WTC11 (cell line): ENCODE results near the gene GRM3.

Experiments
- CBFB ChIP-seq: sonication (generic); formaldehyde crosslinking; IDR thresholded peaks from 2 replicates; pipeline ENCODE4 v1.8.1; 2022; ENCODE audit warnings: mild to moderate bottlenecking, low read depth, missing genetic modification reagents
- CREM ChIP-seq: sonication (generic); formaldehyde crosslinking; IDR thresholded peaks from 2 replicates; pipeline ENCODE4 v1.8.1; 2022; ENCODE audit warnings: mild to moderate bottlenecking, missing genetic modification reagents, moderate library complexity
- EMX1 ChIP-seq: fragments of 250-450 bp; sonication (Bioruptor Pico); IDR thresholded peaks from 2 replicates; pipeline ENCODE4 v1.8.0; 2021; ENCODE audit warnings: mild to moderate bottlenecking
- FOXP4 ChIP-seq: sonication (generic); formaldehyde crosslinking; IDR thresholded peaks from 2 replicates; pipeline ENCODE4 v1.8.0; 2022; ENCODE audit warnings: mild to moderate bottlenecking, missing genetic modification reagents
- KAT7 ChIP-seq: sonication (generic); formaldehyde crosslinking; IDR thresholded peaks from 2 replicates; pipeline ENCODE4 v1.8.1; 2023; ENCODE audit warnings: missing genetic modification reagents, mild to moderate bottlenecking, borderline replicate concordance
- MLX ChIP-seq: sonication (generic); formaldehyde crosslinking; IDR thresholded peaks from 2 replicates; pipeline ENCODE4 v1.8.1; 2023; ENCODE audit warnings: mild to moderate bottlenecking, missing genetic modification reagents, moderate library complexity
- NR2C2 ChIP-seq: sonication (generic); formaldehyde crosslinking; IDR thresholded peaks from 2 replicates; pipeline ENCODE4 v1.8.0; 2022; ENCODE audit warnings: mild to moderate bottlenecking, missing genetic modification reagents
- TCF7 ChIP-seq: sonication (generic); formaldehyde crosslinking; IDR thresholded peaks from 2 replicates; pipeline ENCODE4 v1.8.0; 2022; ENCODE audit warnings: mild to moderate bottlenecking, low read depth, missing genetic modification reagents, moderate library complexity
- ZNF423 ChIP-seq: fragments of 250-450 bp; sonication (Bioruptor Pico); IDR thresholded peaks from 2 replicates; pipeline ENCODE4 v2.1.2; 2022; ENCODE audit warnings: mild to moderate bottlenecking, moderate library complexity
- TF ChIP-seq, protein P1 (sequence below): fragments of 200-600 bp; IDR thresholded peaks from 2 replicates; pipeline ENCODE4 v1.8.0; 2022; ENCODE audit warnings: antibody characterized with exemption
- TF ChIP-seq, protein P2 (sequence below): sonication (generic); formaldehyde crosslinking; IDR thresholded peaks from 2 replicates; pipeline ENCODE4 v1.8.1; 2022; ENCODE audit warnings: missing genetic modification reagents, borderline replicate concordance

- TF ChIP-seq, protein P1, sequence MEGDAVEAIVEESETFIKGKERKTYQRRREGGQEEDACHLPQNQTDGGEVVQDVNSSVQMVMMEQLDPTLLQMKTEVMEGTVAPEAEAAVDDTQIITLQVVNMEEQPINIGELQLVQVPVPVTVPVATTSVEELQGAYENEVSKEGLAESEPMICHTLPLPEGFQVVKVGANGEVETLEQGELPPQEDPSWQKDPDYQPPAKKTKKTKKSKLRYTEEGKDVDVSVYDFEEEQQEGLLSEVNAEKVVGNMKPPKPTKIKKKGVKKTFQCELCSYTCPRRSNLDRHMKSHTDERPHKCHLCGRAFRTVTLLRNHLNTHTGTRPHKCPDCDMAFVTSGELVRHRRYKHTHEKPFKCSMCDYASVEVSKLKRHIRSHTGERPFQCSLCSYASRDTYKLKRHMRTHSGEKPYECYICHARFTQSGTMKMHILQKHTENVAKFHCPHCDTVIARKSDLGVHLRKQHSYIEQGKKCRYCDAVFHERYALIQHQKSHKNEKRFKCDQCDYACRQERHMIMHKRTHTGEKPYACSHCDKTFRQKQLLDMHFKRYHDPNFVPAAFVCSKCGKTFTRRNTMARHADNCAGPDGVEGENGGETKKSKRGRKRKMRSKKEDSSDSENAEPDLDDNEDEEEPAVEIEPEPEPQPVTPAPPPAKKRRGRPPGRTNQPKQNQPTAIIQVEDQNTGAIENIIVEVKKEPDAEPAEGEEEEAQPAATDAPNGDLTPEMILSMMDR: no peak
- no peak for TF ChIP-seq CBFB (CRISPR knock-in tag)
- TF ChIP-seq KAT7: no peak
- no peak for TF ChIP-seq MLX (CRISPR knock-in tag)
- no peak for TF ChIP-seq FOXP4 (CRISPR knock-in tag)
- TF ChIP-seq NR2C2 (CRISPR knock-in tag): no peak
- no peak for TF ChIP-seq TCF7 (CRISPR knock-in tag)
- no peak for TF ChIP-seq ZNF423 (CRISPR knock-in tag)
- no peak for TF ChIP-seq CREM (CRISPR knock-in tag)
- no peak for TF ChIP-seq EMX1 (CRISPR knock-in tag)
- TF ChIP-seq, protein P2, sequence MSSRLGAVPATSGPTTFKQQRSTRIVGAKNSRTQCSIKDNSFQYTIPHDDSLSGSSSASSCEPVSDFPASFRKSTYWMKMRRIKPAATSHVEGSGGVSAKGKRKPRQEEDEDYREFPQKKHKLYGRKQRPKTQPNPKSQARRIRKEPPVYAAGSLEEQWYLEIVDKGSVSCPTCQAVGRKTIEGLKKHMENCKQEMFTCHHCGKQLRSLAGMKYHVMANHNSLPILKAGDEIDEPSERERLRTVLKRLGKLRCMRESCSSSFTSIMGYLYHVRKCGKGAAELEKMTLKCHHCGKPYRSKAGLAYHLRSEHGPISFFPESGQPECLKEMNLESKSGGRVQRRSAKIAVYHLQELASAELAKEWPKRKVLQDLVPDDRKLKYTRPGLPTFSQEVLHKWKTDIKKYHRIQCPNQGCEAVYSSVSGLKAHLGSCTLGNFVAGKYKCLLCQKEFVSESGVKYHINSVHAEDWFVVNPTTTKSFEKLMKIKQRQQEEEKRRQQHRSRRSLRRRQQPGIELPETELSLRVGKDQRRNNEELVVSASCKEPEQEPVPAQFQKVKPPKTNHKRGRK (CRISPR knock-in tag): no peak
Observed at GRCh38 chr7:86692755-86693154, 49.0 kb downstream of the GRM3 start.
